HepG2 (cell line): ENCODE measurements around the gene HS6ST1.

ENCODE experiments used
- CREM ChIP-seq, 2 experiments: sonication (generic) in 1 of 2; formaldehyde crosslinking in 1 of 2; IDR thresholded peaks; 2 replicates each; pipeline versions ENCODE4 v1.4.0 to v1.6.1; 2016 to 2020; ENCODE audit warnings: antibody characterized with exemption in 1 of 2, mild to moderate bottlenecking in 1 of 2, missing genetic modification reagents in 1 of 2
- EP300 ChIP-seq, 3 experiments: sonication (generic) in 1 of 3; formaldehyde crosslinking in 1 of 3; IDR thresholded peaks; 2 replicates each; pipeline versions ENCODE4 v1.5.1 to v1.6.1; 2011 to 2020; ENCODE audit warnings: low read depth in 2 of 3, low read length in 2 of 3, borderline replicate concordance in 1 of 3, improper control_type of control experiment in 1 of 3, mild to moderate bottlenecking in 1 of 3, missing genetic modification reagents in 1 of 3, moderate library complexity in 1 of 3
- RNF2 ChIP-seq: fragments of 450-650 bp; conservative IDR thresholded peaks from 2 replicates; pipeline ENCODE4 v1.6.1; 2016; ENCODE audit warnings: low read depth
- TF ChIP-seq, protein P1 (sequence below): IDR thresholded peaks from 2 replicates; pipeline ENCODE4 v1.6.1; 2016; ENCODE audit warnings: missing compliant biosample characterization, missing genetic modification reagents, borderline replicate concordance

- TF ChIP-seq, protein P1, sequence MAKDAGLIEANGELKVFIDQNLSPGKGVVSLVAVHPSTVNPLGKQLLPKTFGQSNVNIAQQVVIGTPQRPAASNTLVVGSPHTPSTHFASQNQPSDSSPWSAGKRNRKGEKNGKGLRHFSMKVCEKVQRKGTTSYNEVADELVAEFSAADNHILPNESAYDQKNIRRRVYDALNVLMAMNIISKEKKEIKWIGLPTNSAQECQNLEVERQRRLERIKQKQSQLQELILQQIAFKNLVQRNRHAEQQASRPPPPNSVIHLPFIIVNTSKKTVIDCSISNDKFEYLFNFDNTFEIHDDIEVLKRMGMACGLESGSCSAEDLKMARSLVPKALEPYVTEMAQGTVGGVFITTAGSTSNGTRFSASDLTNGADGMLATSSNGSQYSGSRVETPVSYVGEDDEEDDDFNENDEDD (CRISPR knock-in tag): no peak
- TF ChIP-seq EP300 (IDR thresholded peaks at IDR 0.05; ENCODE audit: low read depth in 2 of 2, low read length in 2 of 2) (no peak), EP300 (CRISPR knock-in tag; IDR thresholded peaks at IDR 0.05; ENCODE audit: borderline replicate concordance) (no peak), CREM (IDR thresholded peaks at IDR 0.05) (no peak), CREM (CRISPR knock-in tag; IDR thresholded peaks at IDR 0.05) (no peak), RNF2 (no peak)
Observed at GRCh38 chr2:128279786-128280157, 38.9 kb downstream of the HS6ST1 start.
